Osteoblast (primary cell): ENCODE data around the gene ZDHHC8. TPM values are rescaled to one million over a fixed set of nuclear protein-coding genes. Genes with fewer than 3 reads are reported as not detected.

Experiments
- DNase-seq: peaks from one replicate; pipeline ENCODE4 v3.0.0; 2011; ENCODE audit warnings: low spot score, mixed read lengths; ENCODE audit not compliant: insufficient read length; ENCODE audit errors: missing footprints
- H2AFZ ChIP-seq: 2 replicates; pipeline ENCODE4 v1.6.0; 2011; ENCODE audit warnings: mild to moderate bottlenecking, low read length
- H3K27ac ChIP-seq: 2 replicates; pipeline ENCODE4 v1.5.1; 2011; ENCODE audit warnings: mild to moderate bottlenecking, low read depth, low read length, moderate library complexity
- H3K27me3 ChIP-seq: 2 replicates; pipeline ENCODE4 v1.6.0; 2012; ENCODE audit warnings: mild to moderate bottlenecking, control low read depth, inconsistent platforms, low read length, moderate library complexity; ENCODE audit not compliant: insufficient read depth
- H3K36me3 ChIP-seq: 2 replicates; pipeline ENCODE4 v1.5.1; 2011; ENCODE audit warnings: mild to moderate bottlenecking, low read length, control low read depth, moderate library complexity; ENCODE audit not compliant: insufficient read depth
- H3K4me1 ChIP-seq: 2 replicates; pipeline ENCODE4 v1.5.1; 2011; ENCODE audit warnings: mild to moderate bottlenecking, low read length, control low read depth, moderate library complexity; ENCODE audit not compliant: insufficient read depth
- H3K4me2 ChIP-seq: 2 replicates; pipeline ENCODE4 v1.6.0; 2011; ENCODE audit warnings: mild to moderate bottlenecking, low read length; ENCODE audit not compliant: insufficient read depth
- H3K4me3 ChIP-seq: fragments of 200-600 bp; sonication (generic); 3 replicates; pipeline ENCODE4 v1.5.1; 2012; ENCODE audit warnings: mild to moderate bottlenecking, low read length, inconsistent platforms; ENCODE audit not compliant: insufficient read depth
- H3K79me2 ChIP-seq: 2 replicates; pipeline ENCODE4 v1.6.0; 2012; ENCODE audit warnings: mild to moderate bottlenecking, low read length, control low read depth, inconsistent platforms; ENCODE audit not compliant: insufficient read depth
- H3K9me3 ChIP-seq: 2 replicates; pipeline ENCODE4 v1.5.1; 2011; ENCODE audit warnings: low read depth, low read length, control low read depth
- H4K20me1 ChIP-seq: 2 replicates; pipeline ENCODE4 v1.6.0; 2012; ENCODE audit warnings: mild to moderate bottlenecking, low read length, control low read depth; ENCODE audit not compliant: insufficient read depth
- total RNA-seq: library from RNA; depleted of rRNA; stranded (reverse); fragments of >200 nt; gene quantifications from 2 replicates; pipeline ENCODE4 v1.2.3, GENCODE V29; 2012
- TF ChIP-seq, protein P1 (sequence below): IDR thresholded peaks from 2 replicates; pipeline ENCODE4 v1.5.1; 2011; ENCODE audit warnings: mild to moderate bottlenecking, low read depth, low read length, moderate library complexity; ENCODE audit errors: extremely low read depth

The ZDHHC8 gene
- total RNA-seq, 1 donor, result 9.8 TPM

- Histone ChIP-seq H2AFZ (no peak overlapping the region), H3K27me3 (no peaks in the 10 kb centered on the region), H3K27ac (no peak overlapping the region), H3K4me3 (no peak overlapping the region), H3K4me2 (no peak overlapping the region), H3K79me2 (peaks cover 34% of the 10 kb centered on the region), H3K36me3 (peaks cover 85% of the 10 kb centered on the region), H3K9me3 (no peaks in the 10 kb centered on the region), H3K4me1 (no peaks in the 10 kb centered on the region), H4K20me1 (peaks cover 3% of the 10 kb centered on the region)
- DNase-seq, result peak; percentile 83
- TF ChIP-seq, protein P1, sequence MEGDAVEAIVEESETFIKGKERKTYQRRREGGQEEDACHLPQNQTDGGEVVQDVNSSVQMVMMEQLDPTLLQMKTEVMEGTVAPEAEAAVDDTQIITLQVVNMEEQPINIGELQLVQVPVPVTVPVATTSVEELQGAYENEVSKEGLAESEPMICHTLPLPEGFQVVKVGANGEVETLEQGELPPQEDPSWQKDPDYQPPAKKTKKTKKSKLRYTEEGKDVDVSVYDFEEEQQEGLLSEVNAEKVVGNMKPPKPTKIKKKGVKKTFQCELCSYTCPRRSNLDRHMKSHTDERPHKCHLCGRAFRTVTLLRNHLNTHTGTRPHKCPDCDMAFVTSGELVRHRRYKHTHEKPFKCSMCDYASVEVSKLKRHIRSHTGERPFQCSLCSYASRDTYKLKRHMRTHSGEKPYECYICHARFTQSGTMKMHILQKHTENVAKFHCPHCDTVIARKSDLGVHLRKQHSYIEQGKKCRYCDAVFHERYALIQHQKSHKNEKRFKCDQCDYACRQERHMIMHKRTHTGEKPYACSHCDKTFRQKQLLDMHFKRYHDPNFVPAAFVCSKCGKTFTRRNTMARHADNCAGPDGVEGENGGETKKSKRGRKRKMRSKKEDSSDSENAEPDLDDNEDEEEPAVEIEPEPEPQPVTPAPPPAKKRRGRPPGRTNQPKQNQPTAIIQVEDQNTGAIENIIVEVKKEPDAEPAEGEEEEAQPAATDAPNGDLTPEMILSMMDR, result no peak
Measured at GRCh38 chr22:20110359-20110985, 21.1 kb upstream of the ZDHHC8 start.

DNA sequence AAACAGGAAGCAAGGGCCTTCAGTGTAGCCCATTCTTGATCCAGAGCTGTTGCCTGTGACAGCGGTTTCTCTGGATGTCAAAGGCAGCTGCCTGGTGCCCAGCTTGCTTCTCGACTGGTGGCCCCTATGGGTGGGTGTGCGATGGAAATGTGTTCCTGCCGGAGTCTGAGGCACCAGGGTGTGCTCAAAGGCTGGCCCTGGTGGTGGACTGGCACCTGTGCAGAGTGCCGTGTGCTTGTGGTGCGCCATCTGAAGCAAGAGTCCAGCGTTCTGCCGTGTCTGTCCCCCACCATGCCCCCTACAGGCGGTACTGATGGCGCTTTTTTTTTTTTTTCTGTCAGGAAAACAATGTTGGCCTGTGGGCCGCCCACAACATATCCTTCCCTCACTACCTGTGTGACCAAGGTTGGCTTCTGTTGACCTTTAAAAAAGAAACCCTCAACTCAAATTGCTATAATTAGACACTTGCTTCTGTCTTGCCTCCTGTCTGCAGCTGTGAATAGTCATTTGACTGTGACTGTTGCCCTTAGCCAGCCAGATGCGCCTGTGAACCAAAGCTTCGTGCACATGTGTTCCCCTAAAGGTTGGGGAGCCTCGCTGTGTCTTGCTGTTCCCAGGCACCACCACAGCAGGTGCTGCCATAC, 20.4 kb upstream of the ZDHHC8 start:
- Histone ChIP-seq H3K4me2 (no peak overlapping the region), H3K79me2 (peaks cover 34% of the 10 kb centered on the region), H3K27me3 (no peaks in the 10 kb centered on the region), H4K20me1 (peaks cover 8% of the 10 kb centered on the region), H3K36me3 (peaks cover 82% of the 10 kb centered on the region), H2AFZ (no peak overlapping the region), H3K4me3 (no peak overlapping the region), H3K27ac (no peak overlapping the region), H3K4me1 (peaks cover 6% of the 10 kb centered on the region), H3K9me3 (no peaks in the 10 kb centered on the region)
- DNase-seq, result peak; percentile 94
- TF ChIP-seq, protein P1, result peak; percentile 41

GRCh38 chr22:20111689-20112622, 19.6 kb upstream of the ZDHHC8 start:
- Histone ChIP-seq H3K4me3 (no peak overlapping the region), H3K4me2 (no peak overlapping the region), H3K36me3 (peaks cover 74% of the 10 kb centered on the region), H2AFZ (no peak overlapping the region), H3K79me2 (peaks cover 37% of the 10 kb centered on the region), H3K9me3 (no peaks in the 10 kb centered on the region), H4K20me1 (peaks cover 8% of the 10 kb centered on the region), H3K4me1 (peaks cover 7% of the 10 kb centered on the region), H3K27ac (no peak overlapping the region), H3K27me3 (no peaks in the 10 kb centered on the region)
- TF ChIP-seq, protein P1, result no peak
- peak; percentile 85 for DNase-seq
